Gastrocnemius medialis (tissue), 4 donors: ENCODE results near the gene LIN7A.

Experiments
- CTCF ChIP-seq, 5 experiments: fragments of 450-650 bp in 3 of 5; fragments of 200-600 bp in 2 of 5; sonication (generic) in 2 of 5; IDR thresholded peaks in 4 of 5; conservative IDR thresholded peaks in 1 of 5; 1 replicate in 4 of 5; 2 replicates in 1 of 5; pipeline ENCODE4 v1.5.1; 2016 to 2019; ENCODE audit warnings: antibody characterized with exemption in 5 of 5, mild to moderate bottlenecking in 3 of 5, moderate library complexity in 3 of 5
- POLR2A ChIP-seq, 2 donors: fragments of 450-650 bp; IDR thresholded peaks; one replicate each; pipeline ENCODE4 v1.6.1; 2017; ENCODE audit warnings: antibody characterized with exemption in 2 of 2, mild to moderate bottlenecking in 2 of 2, moderate library complexity in 2 of 2

- TF ChIP-seq CTCF (IDR thresholded peaks at IDR 0.05 in 4 of 5, conservative IDR thresholded peaks at IDR 0.05 in 1 of 5) (no peak), POLR2A (IDR thresholded peaks at IDR 0.05) (no peak)
Measured at GRCh38 chr12:80936642-80937390, 918 bp downstream of the LIN7A start.
